Thoracic aorta (tissue), 2 donors: ENCODE results near the gene AHSG. TPM values are rescaled to one million over a fixed set of nuclear protein-coding genes. Genes with fewer than 3 reads are reported as not detected.

Experiments used
- ATAC-seq: fragments of 150-250 bp; one replicate; pipeline ENCODE4 v1.8.0; 2017; ENCODE audit warnings: low read depth; ENCODE audit not compliant: insufficient number of reproducible peaks, low FRiP score
- DNase-seq: peaks from one replicate; pipeline ENCODE4 v3.0.0-alpha.2; 2020; ENCODE audit warnings: low spot score
- H3K27ac ChIP-seq, 2 donors: fragments of 200-600 bp; sonication (generic); 1 replicate in 1 of 2; 2 replicates in 1 of 2; pipeline ENCODE4 v1.5.1; 2016; ENCODE audit warnings: mild to moderate bottlenecking in 2 of 2, moderate library complexity in 2 of 2
- H3K27me3 ChIP-seq: fragments of 200-600 bp; sonication (generic); replicated peaks from 2 replicates; pipeline ENCODE4 v1.6.0; 2016; ENCODE audit warnings: mild to moderate bottlenecking; ENCODE audit not compliant: insufficient read depth
- H3K36me3 ChIP-seq: fragments of 200-600 bp; sonication (generic); one replicate; pipeline ENCODE4 v1.5.1; 2016
- H3K4me1 ChIP-seq, 2 donors: fragments of 200-600 bp; sonication (generic); 1 replicate in 1 of 2; 2 replicates in 1 of 2; pipeline versions ENCODE4 v1.5.1 to v1.6.0; 2016; ENCODE audit warnings: low read depth in 2 of 2, mild to moderate bottlenecking in 1 of 2; ENCODE audit not compliant: control insufficient read depth in 1 of 2
- H3K4me3 ChIP-seq: fragments of 200-600 bp; sonication (generic); 2 replicates; pipeline ENCODE4 v1.5.1; 2016; ENCODE audit warnings: mild to moderate bottlenecking
- H3K9me3 ChIP-seq: fragments of 200-600 bp; sonication (generic); 2 replicates; pipeline ENCODE4 v1.5.1; 2016
- total RNA-seq, 2 donors: library from RNA; depleted of rRNA; stranded (reverse); fragments of >200 nt; gene quantifications; one replicate each; pipeline versions ENCODE4 v1.1.0 to v1.2.3, GENCODE V29; 2016
- TF ChIP-seq, protein P1 (sequence below): fragments of 200-600 bp; sonication (generic); IDR thresholded peaks from one replicate; pipeline ENCODE4 v1.5.1; 2019; ENCODE audit warnings: antibody characterized with exemption

The AHSG gene
- total RNA-seq, 2 donors from 2014 or later, result not detected

DNA sequence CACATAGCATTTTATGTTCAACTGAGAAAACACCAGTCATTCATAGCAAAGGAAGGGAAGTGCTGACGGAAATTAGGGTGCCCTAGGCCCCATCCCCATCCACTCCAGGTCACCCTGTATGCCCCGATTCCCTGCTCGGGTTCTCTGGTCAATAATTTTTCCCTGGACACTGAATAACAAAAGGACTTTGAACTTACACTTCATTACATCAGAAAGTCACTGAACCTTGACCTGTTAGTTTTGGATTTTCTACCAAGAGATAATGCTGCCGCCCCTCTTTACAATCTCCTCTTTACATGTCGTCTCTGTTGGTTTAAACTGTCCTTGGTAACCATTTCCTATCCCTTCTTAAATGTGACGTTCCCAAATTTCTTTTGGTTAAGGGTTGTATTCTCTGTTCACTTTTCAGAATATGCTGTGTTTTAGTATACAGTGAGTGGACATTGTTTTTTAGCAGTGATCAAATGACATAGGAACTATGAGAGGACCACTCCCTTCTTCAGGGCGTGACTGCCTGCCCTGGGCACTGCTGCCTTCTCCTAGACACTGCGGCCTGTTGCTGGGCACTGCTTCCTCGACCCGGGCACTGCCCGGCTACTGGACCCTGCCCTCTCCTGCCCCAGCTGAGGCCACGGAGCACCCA, 13.6 kb upstream of the AHSG start:
- Histone ChIP-seq H3K4me1 (peaks cover 0 to 5% of the 10 kb centered on the region in 2 donors), H3K9me3 (no peaks in the 10 kb centered on the region), H3K4me3 (no peak overlapping the region), H3K36me3 (no peaks in the 10 kb centered on the region), H3K27me3 (no peaks in the 10 kb centered on the region), H3K27ac (peak overlapping the region in 1 of 2 donors; percentile 60)
- ATAC-seq, result no peak
- TF ChIP-seq, protein P1, sequence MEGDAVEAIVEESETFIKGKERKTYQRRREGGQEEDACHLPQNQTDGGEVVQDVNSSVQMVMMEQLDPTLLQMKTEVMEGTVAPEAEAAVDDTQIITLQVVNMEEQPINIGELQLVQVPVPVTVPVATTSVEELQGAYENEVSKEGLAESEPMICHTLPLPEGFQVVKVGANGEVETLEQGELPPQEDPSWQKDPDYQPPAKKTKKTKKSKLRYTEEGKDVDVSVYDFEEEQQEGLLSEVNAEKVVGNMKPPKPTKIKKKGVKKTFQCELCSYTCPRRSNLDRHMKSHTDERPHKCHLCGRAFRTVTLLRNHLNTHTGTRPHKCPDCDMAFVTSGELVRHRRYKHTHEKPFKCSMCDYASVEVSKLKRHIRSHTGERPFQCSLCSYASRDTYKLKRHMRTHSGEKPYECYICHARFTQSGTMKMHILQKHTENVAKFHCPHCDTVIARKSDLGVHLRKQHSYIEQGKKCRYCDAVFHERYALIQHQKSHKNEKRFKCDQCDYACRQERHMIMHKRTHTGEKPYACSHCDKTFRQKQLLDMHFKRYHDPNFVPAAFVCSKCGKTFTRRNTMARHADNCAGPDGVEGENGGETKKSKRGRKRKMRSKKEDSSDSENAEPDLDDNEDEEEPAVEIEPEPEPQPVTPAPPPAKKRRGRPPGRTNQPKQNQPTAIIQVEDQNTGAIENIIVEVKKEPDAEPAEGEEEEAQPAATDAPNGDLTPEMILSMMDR, result no peak
- no peak for DNase-seq

DNA sequence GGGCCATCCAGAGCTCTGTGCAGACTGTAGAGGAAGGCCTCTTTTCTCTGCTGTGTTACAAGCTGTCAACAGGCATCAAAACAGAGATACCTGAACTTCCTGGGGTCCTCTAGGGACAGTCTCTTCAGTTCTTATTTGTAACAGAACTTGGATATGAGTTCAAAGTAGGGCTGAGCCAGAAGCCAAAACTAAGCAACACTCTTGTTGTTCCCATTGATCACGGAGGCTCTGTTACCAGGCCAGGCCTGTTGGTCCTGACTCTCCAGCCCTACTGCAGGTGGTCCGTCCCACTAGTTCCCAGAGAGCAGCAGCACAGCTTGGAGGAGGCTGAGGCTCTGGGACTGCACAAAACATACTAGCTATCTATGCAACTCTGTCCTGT, 13.1 kb upstream of the AHSG start:
- Histone ChIP-seq H3K4me3 (no peak overlapping the region), H3K36me3 (no peaks in the 10 kb centered on the region), H3K4me1 (peaks cover 0 to 5% of the 10 kb centered on the region in 2 donors), H3K9me3 (no peaks in the 10 kb centered on the region), H3K27me3 (no peaks in the 10 kb centered on the region), H3K27ac (no peak overlapping the region)
- DNase-seq (no peak), ATAC-seq (no peak)
- TF ChIP-seq, protein P1, result no peak

DNA sequence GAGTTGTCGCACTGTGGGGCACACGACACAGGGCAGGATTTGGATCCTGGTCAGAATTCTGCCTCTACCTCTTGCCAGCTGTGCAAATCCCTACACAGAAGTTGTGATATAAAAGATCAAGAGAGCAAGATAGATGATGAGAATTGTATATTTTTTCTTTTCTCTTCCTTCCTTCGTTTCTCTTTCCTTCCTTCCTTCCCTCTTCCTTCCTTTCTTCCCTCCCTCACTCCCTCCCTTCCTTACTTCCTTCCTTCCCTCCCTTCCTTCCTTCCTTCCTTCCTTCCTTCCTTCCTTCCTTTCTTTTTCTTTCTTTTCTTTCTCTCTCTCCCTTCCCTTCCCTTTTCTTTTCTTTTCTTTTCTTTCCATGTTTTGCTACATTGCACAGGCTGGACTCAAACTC, 12.0 kb upstream of the AHSG start:
- H3K27ac ChIP-seq, result no peak overlapping the region
- peaks cover 0 to 5% of the 10 kb centered on the region in 2 donors for H3K4me1 ChIP-seq
- no peaks in the 10 kb centered on the region for H3K27me3 ChIP-seq
- no peak for ATAC-seq
- DNase-seq, result no peak
- no peak overlapping the region for H3K4me3 ChIP-seq
- TF ChIP-seq, protein P1, result no peak
- H3K9me3 ChIP-seq, result no peaks in the 10 kb centered on the region
- H3K36me3 ChIP-seq, result no peaks in the 10 kb centered on the region

DNA sequence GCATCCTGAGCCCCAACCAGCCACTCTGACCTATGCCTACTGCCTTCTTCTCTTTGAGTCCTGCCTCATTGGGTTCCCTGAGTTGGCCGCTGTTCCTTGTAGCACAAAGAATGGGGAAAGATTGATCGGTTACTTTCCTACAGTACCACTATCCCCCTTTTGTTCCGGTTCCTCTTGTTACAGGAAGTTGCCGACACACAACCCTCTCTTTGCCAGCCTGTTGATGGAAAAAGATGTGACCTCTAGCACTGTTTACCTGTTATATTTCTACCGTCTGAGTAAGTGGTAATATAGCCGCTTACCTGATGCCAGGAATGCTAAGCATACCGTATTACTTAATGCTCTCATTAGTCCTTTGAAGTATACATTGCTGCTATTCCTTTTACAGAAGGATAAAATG, 9.7 kb upstream of the AHSG start:
- H3K4me3 ChIP-seq, result no peak overlapping the region
- H3K4me1 ChIP-seq, result peaks cover 0 to 16% of the 10 kb centered on the region in 2 donors
- no peaks in the 10 kb centered on the region for H3K9me3 ChIP-seq
- H3K27me3 ChIP-seq, result no peaks in the 10 kb centered on the region
- no peaks in the 10 kb centered on the region for H3K36me3 ChIP-seq
- TF ChIP-seq, protein P1, result no peak
- no peak for DNase-seq
- no peak overlapping the region for H3K27ac ChIP-seq
- no peak for ATAC-seq

DNA sequence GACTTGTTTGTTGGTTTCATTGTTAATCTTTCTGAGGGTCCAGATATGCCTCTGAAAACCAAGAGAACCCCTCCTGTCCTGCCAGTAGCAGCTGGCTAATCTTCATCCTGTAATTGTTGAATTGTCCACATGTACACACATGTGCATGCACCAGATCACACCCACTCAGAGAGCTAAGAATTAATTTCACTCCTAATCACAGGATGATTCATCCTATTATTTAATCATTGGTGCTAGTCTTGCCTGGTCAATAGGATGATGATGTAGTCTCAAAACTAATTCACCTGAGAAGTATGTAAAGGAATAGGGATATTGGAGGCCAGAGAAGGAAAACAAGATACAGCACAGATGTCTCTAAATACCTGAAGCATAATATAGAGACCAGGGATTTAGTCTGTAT, 7.8 kb upstream of the AHSG start:
- Histone ChIP-seq H3K27me3 (no peaks in the 10 kb centered on the region), H3K9me3 (no peaks in the 10 kb centered on the region), H3K4me3 (no peak overlapping the region), H3K27ac (no peak overlapping the region), H3K4me1 (peaks cover 0 to 11% of the 10 kb centered on the region in 2 donors), H3K36me3 (no peaks in the 10 kb centered on the region)
- DNase-seq (no peak), ATAC-seq (no peak)
- TF ChIP-seq, protein P1, result no peak
